ENCODE results near the gene MED15. TPM values are rescaled to one million over a fixed set of nuclear protein-coding genes. Genes with fewer than 3 reads are reported as not detected.

MED15 gene
- total and polyA plus RNA-seq, 4 donors: 57.8 to 123 (median 69.1) TPM

- Histone ChIP-seq H3K27me3 (ENCODE audit: control insufficient read depth in 3 of 3, insufficient read depth in 3 of 3, low read length in 2 of 3) (no peaks in the 10 kb centered on the region), H3K9me3 (ENCODE audit: control insufficient read depth in 4 of 4, insufficient read depth in 3 of 4, low read length in 3 of 4) (no peaks in the 10 kb centered on the region), H3K4me3 (no peak overlapping the region), H3K36me3 (ENCODE audit: control insufficient read depth in 4 of 4, insufficient read depth in 4 of 4, low read length in 4 of 4) (peaks cover 0 to 20% (median 1%) of the 10 kb centered on the region in 4 donors), H3K27ac (ENCODE audit: low read depth in 1 of 2, low read length in 1 of 2) (no peak overlapping the region), H3K9ac (ENCODE audit: insufficient read depth in 1 of 2, low read length in 2 of 2) (no peak overlapping the region), H3K4me1 (ENCODE audit: control insufficient read depth in 5 of 5, insufficient read depth in 5 of 5, low read length in 5 of 5) (peaks cover 16 to 40% (median 34%) of the 10 kb centered on the region in 5 donors)
- DNase-seq (no peak), ATAC-seq (ENCODE audit: insufficient read depth, low FRiP score) (no peak)
- TF ChIP-seq CTCF (IDR thresholded peaks at IDR 0.05; ENCODE audit: control extremely low read depth, extremely low read depth): no peak
- WGBS, 2 donors: 86 to 88% methylated on average over 4 of the region's 4 CpGs
Measured at GRCh38 chr22:20548806-20549205, 41.4 kb downstream of the MED15 start.

DNA sequence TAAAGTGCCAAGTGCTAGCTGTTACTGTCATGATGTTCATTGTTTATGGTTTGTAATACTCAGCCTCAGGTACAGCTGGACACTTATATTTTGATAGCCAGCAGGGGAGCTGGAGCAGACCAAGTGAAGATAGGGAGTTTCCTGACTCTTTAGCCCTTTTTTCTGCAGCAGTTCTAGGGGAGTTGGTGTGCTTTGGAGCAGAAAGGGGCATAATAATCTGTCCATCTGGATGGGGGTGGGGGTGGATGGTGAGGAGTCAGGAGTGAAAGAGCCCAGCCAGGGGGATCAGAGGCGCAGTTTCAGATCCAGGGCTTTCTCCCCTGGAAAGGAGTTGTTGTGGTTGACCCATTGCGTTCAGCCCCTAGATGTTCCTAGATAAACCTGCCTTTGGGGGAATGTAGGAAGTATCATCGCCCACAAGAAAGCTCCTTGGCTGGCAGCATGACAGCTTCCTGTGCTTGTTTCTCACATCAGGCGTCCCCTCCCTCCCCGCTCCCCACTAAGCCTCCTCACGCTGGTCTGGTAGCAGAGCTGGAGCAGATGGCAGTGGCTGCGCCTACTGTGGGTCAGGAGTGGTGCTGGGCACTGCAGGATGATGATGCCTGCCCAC lies 41.9 kb downstream of the MED15 start:
- Histone ChIP-seq H3K27ac (ENCODE audit: low read depth in 1 of 2, low read length in 1 of 2) (peak overlapping the region in 1 of 2 donors; percentile 71), H3K9me3 (ENCODE audit: control insufficient read depth in 4 of 4, insufficient read depth in 3 of 4, low read length in 3 of 4) (no peaks in the 10 kb centered on the region), H3K36me3 (ENCODE audit: control insufficient read depth in 4 of 4, insufficient read depth in 4 of 4, low read length in 4 of 4) (peaks cover 0 to 23% (median 2%) of the 10 kb centered on the region in 4 donors), H3K4me3 (no peak overlapping the region), H3K27me3 (ENCODE audit: control insufficient read depth in 3 of 3, insufficient read depth in 3 of 3, low read length in 2 of 3) (no peaks in the 10 kb centered on the region), H3K4me1 (ENCODE audit: control insufficient read depth in 5 of 5, insufficient read depth in 5 of 5, low read length in 5 of 5) (peaks cover 16 to 42% (median 34%) of the 10 kb centered on the region in 5 donors), H3K9ac (ENCODE audit: insufficient read depth in 1 of 2, low read length in 2 of 2) (no peak overlapping the region)
- DNase-seq: no peak
- no peak for TF ChIP-seq CTCF (IDR thresholded peaks at IDR 0.05; ENCODE audit: control extremely low read depth, extremely low read depth)
- 25 to 51% methylated on average over 7 of the region's 7 CpGs for WGBS, 2 donors
- ATAC-seq (ENCODE audit: insufficient read depth, low FRiP score): no peak

DNA sequence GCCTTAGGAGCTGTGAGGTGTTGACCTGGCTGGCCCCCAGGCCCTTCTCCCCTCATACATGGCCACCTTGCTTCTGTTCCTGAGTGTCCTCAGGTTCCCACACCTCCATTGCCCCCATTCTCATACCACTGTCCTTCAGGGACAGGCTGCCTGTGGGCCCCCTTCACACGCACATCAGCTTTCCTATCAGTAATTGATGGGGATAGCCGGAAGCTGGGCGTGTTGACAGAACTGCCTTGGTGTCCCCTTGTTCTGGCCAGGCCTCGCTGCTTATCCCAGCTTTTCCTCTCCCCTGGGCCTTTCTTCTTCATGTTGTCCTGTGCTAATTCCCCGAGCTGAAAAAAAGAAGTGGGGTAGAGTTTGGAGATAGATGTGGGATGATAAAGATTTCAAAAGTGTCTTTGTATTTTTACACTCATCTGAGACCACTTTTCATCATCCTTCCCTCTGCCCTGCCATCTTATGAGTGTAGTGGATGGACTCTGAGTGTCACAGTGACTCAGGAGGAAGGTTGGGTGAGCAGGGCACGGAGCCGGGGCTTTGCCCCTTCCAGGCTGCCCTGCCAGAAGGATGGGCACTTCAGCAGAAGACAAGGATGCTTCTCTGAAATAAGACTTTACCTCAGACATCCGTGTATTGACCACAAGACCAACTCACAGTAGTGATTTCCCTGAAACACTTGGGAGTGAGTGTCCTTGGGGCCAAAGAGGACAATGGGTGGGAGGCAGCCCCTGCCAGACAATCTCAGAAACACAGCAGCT lies 42.8 kb downstream of the MED15 start:
- Histone ChIP-seq H3K27ac (ENCODE audit: low read depth in 1 of 2, low read length in 1 of 2) (peak overlapping the region in 1 of 2 donors; percentile 83), H3K9ac (ENCODE audit: insufficient read depth in 1 of 2, low read length in 2 of 2) (no peak overlapping the region), H3K36me3 (ENCODE audit: control insufficient read depth in 4 of 4, insufficient read depth in 4 of 4, low read length in 4 of 4) (peaks cover 0 to 31% (median 3%) of the 10 kb centered on the region in 4 donors), H3K27me3 (ENCODE audit: control insufficient read depth in 3 of 3, insufficient read depth in 3 of 3, low read length in 2 of 3) (no peaks in the 10 kb centered on the region), H3K9me3 (ENCODE audit: control insufficient read depth in 4 of 4, insufficient read depth in 3 of 4, low read length in 3 of 4) (no peaks in the 10 kb centered on the region), H3K4me1 (ENCODE audit: control insufficient read depth in 5 of 5, insufficient read depth in 5 of 5, low read length in 5 of 5) (peaks cover 16 to 44% (median 34%) of the 10 kb centered on the region in 5 donors), H3K4me3 (no peak overlapping the region)
- DNase-seq: no peak
- WGBS, 2 donors: 85 to 88% methylated on average over 8 of the region's 8 CpGs
- TF ChIP-seq CTCF (IDR thresholded peaks at IDR 0.05; ENCODE audit: control extremely low read depth, extremely low read depth): no peak
- no peak for ATAC-seq (ENCODE audit: insufficient read depth, low FRiP score)
